GM12878 (cell line): ENCODE data around the gene PDS5A. TPM values are rescaled to one million over a fixed set of nuclear protein-coding genes. Genes with fewer than 3 reads are reported as not detected.

Source experiments
- BCL11A ChIP-seq: IDR thresholded peaks from 2 replicates; pipeline ENCODE4 v1.6.1; 2011; ENCODE audit warnings: low read depth, low read length
- IKZF1 ChIP-seq: fragments of 450-650 bp; conservative IDR thresholded peaks from 2 replicates; pipeline ENCODE4 v1.6.1; 2017; ENCODE audit warnings: antibody characterized with exemption, mild to moderate bottlenecking
- IRF5 ChIP-seq: fragments of 450-650 bp; IDR thresholded peaks from 2 replicates; pipeline ENCODE4 v1.6.1; 2017; ENCODE audit warnings: borderline replicate concordance
- JUNB ChIP-seq: IDR thresholded peaks from 2 replicates; pipeline ENCODE4 v1.6.1; 2016; ENCODE audit warnings: antibody characterized with exemption, mild to moderate bottlenecking
- KLF5 ChIP-seq: fragments of 450-650 bp; IDR thresholded peaks from 2 replicates; pipeline ENCODE4 v1.6.1; 2014; ENCODE audit warnings: mild to moderate bottlenecking; ENCODE audit not compliant: partially characterized antibody
- MAX ChIP-seq: IDR thresholded peaks from 2 replicates; pipeline ENCODE4 v1.6.1; 2012; ENCODE audit warnings: low read depth, low read length, improper control_type of control experiment
- MYB ChIP-seq: fragments of 150-350 bp; IDR thresholded peaks from 2 replicates; pipeline ENCODE4 v1.6.1; 2014; ENCODE audit warnings: mild to moderate bottlenecking, low read depth, low read length, borderline replicate concordance
- NBN ChIP-seq: fragments of 450-650 bp; IDR thresholded peaks from 2 replicates; pipeline ENCODE4 v1.6.1; 2016
- NFYA ChIP-seq: IDR thresholded peaks from 2 replicates; pipeline ENCODE4 v1.6.1; 2011; ENCODE audit warnings: low read depth, mild to moderate bottlenecking, low read length, improper control_type of control experiment, borderline replicate concordance
- NR2F1 ChIP-seq: fragments of 450-650 bp; conservative IDR thresholded peaks from 2 replicates; pipeline ENCODE4 v1.6.1; 2017; ENCODE audit warnings: mild to moderate bottlenecking
- NRF1 ChIP-seq: conservative IDR thresholded peaks from 2 replicates; pipeline ENCODE4 v1.6.1; 2011; ENCODE audit warnings: mild to moderate bottlenecking, low read depth, low read length, improper control_type of control experiment
- PBX3 ChIP-seq: IDR thresholded peaks from 2 replicates; pipeline ENCODE4 v1.6.1; 2011; ENCODE audit warnings: mild to moderate bottlenecking, low read depth, low read length, moderate library complexity; ENCODE audit not compliant: insufficient replicate concordance
- RFX5 ChIP-seq: IDR thresholded peaks from 2 replicates; pipeline ENCODE4 v1.6.1; 2011; ENCODE audit warnings: low read depth, low read length, improper control_type of control experiment
- SMAD1 ChIP-seq: fragments of 450-650 bp; IDR thresholded peaks from 2 replicates; pipeline ENCODE4 v1.6.1; 2018; ENCODE audit warnings: mild to moderate bottlenecking, low read depth; ENCODE audit not compliant: partially characterized antibody
- TCF7 ChIP-seq: IDR thresholded peaks from 2 replicates; pipeline ENCODE4 v1.6.1; 2014; ENCODE audit warnings: antibody characterized with exemption, borderline replicate concordance
- USF1 ChIP-seq: IDR thresholded peaks from 2 replicates; pipeline ENCODE4 v1.6.1; 2011; ENCODE audit warnings: borderline replicate concordance, low read depth, mild to moderate bottlenecking, moderate library complexity, mixed read lengths, low read length; ENCODE audit not compliant: insufficient read depth; ENCODE audit errors: extremely low read length
- ZBTB11 ChIP-seq: fragments of 450-650 bp; formaldehyde crosslinking; IDR thresholded peaks from 2 replicates; pipeline ENCODE4 v1.5.0; 2022; ENCODE audit warnings: mild to moderate bottlenecking, missing genetic modification characterization
- ZNF687 ChIP-seq: fragments of 450-650 bp; IDR thresholded peaks from 2 replicates; pipeline ENCODE4 v1.6.1; 2017; ENCODE audit warnings: mild to moderate bottlenecking, moderate library complexity
- polyA plus RNA-seq, 11 experiments: library from polyadenylated mRNA; depleted of rRNA in 4 of 11; unstranded in 6 of 11; stranded (reverse) in 5 of 11; fragments of >200 nt; fragmentation: Nextera tagmentation in 4 of 11; fragmentation: Illumina TruSeq in 1 of 11; extraction: Ambion mirVana in 4 of 11; extraction: Trizol in 1 of 11; gene quantifications; 1 replicate in 1 of 11; 2 replicates in 10 of 11; pipeline versions ENCODE4 v1.2.1 to v1.2.3, GENCODE V29; 2011 to 2016; ENCODE audit warnings: inconsistent platforms in 2 of 11, missing spikeins in 2 of 11, low read depth in 1 of 11
- total RNA-seq, 4 experiments: library from RNA; depleted of rRNA in 3 of 4; stranded (reverse); fragments of >200 nt in 3 of 4; fragmentation: Illumina TruSeq in 1 of 4; extraction: Trizol in 1 of 4; gene quantifications; 2 replicates each; pipeline versions ENCODE4 v1.2.1 to v1.2.3, GENCODE V29; 2013 to 2021

The PDS5A gene
- total and polyA plus RNA-seq, 10 of the 15 experiments (the other 5 are each of a cell fraction or from before 2014, with no cell fraction given): 13.7 to 69.7 (median 52.3) TPM

GRCh38 chr4:39977489-39978377, at the start of gene PDS5A (continued):
- peak; percentile 72; the same call in 1 of the 2 replicates for TF ChIP-seq ZNF687
- TF ChIP-seq PBX3: no peak
- TF ChIP-seq MAX: peak; percentile 71
- no peak for TF ChIP-seq NFYA
- no peak for TF ChIP-seq ZBTB11 (CRISPR knock-in tag)
- TF ChIP-seq JUNB: no peak
- TF ChIP-seq KLF5: peak; percentile 71
- TF ChIP-seq NRF1: no peak; the same call in 1 of the 2 replicates
- TF ChIP-seq NBN: peak; percentile 60; the same call in 1 of the 2 replicates
- peak; percentile 84 for TF ChIP-seq NR2F1
- no peak for TF ChIP-seq IRF5
- TF ChIP-seq BCL11A: no peak
- TF ChIP-seq TCF7: no peak
- peak; percentile 17; the same call in 1 of the 2 replicates for TF ChIP-seq RFX5
- no peak for TF ChIP-seq SMAD1
- no peak for TF ChIP-seq USF1
- TF ChIP-seq MYB: no peak
- peak; percentile 95 for TF ChIP-seq IKZF1
